Sigmoid colon (tissue), 3 donors: ENCODE results near the gene CCDC83.

Experiments used
- POLR2A ChIP-seq, 2 donors: fragments of 450-650 bp; IDR thresholded peaks; one replicate each; pipeline ENCODE4 v1.6.1; 2016; ENCODE audit warnings: antibody characterized with exemption in 2 of 2, mild to moderate bottlenecking in 2 of 2, moderate library complexity in 2 of 2
- TF ChIP-seq, protein P1 (sequence below), 4 experiments: fragments of 450-650 bp in 3 of 4; fragments of 200-600 bp in 1 of 4; IDR thresholded peaks; one replicate each; pipeline ENCODE4 v1.5.1; 2016 to 2019; ENCODE audit warnings: antibody characterized with exemption in 4 of 4, mild to moderate bottlenecking in 3 of 4, moderate library complexity in 2 of 4

DNA sequence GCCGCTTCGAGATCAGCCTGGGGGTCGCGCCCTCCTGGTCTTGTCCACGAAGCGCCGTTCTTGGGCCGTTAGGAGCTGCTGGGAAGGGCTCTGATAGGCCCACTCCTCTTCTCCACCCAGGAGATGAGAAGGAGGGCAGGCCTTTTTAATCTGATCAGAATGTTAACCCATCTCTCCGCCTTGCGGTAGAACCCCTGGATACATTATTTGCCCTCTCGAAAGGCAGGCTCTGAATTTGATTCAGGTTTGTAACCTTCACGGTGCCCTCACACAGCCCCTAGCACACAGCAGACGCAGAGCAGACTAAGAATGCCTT is at the start of gene CCDC83:
- TF ChIP-seq, protein P1, sequence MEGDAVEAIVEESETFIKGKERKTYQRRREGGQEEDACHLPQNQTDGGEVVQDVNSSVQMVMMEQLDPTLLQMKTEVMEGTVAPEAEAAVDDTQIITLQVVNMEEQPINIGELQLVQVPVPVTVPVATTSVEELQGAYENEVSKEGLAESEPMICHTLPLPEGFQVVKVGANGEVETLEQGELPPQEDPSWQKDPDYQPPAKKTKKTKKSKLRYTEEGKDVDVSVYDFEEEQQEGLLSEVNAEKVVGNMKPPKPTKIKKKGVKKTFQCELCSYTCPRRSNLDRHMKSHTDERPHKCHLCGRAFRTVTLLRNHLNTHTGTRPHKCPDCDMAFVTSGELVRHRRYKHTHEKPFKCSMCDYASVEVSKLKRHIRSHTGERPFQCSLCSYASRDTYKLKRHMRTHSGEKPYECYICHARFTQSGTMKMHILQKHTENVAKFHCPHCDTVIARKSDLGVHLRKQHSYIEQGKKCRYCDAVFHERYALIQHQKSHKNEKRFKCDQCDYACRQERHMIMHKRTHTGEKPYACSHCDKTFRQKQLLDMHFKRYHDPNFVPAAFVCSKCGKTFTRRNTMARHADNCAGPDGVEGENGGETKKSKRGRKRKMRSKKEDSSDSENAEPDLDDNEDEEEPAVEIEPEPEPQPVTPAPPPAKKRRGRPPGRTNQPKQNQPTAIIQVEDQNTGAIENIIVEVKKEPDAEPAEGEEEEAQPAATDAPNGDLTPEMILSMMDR (IDR thresholded peaks at IDR 0.05) = no peak
- TF ChIP-seq POLR2A (IDR thresholded peaks at IDR 0.05) = no peak
